Testis (tissue), 2 donors: Measurements from ENCODE around the gene GRK5.

Experiments used
- CTCF ChIP-seq, 3 experiments: fragments of 450-650 bp in 2 of 3; fragments of 200-600 bp in 1 of 3; sonication (generic) in 1 of 3; IDR thresholded peaks; one replicate each; pipeline ENCODE4 v1.5.1; 2016 to 2019; ENCODE audit warnings: antibody characterized with exemption in 3 of 3, mild to moderate bottlenecking in 2 of 3, moderate library complexity in 1 of 3
- POLR2A ChIP-seq: fragments of 450-650 bp; IDR thresholded peaks from one replicate; pipeline ENCODE4 v1.6.1; 2017; ENCODE audit warnings: antibody characterized with exemption, mild to moderate bottlenecking, moderate library complexity

- TF ChIP-seq CTCF (IDR thresholded peaks at IDR 0.05) = no peak
- TF ChIP-seq POLR2A = no peak
Measured at GRCh38 chr10:119445935-119446317, 238.6 kb downstream of the GRK5 start.
